GF-D8 (cell line): Measurements from ENCODE around the gene PTCH2.
"Not testable (repeated sequence)": the region's sequence is repeated elsewhere in the genome, so short reads cannot be mapped to it uniquely, and the experiment has no call there.

ENCODE experiments used
- DNase-seq: peaks from one replicate; lab custom pipeline; 2025; lab: John Stamatoyannopoulos, UW

The PTCH2 gene

GRCh38 chr1:44842486-44842861, 579 bp downstream of the PTCH2 start:
- DNase-seq: no peak

GRCh38 chr1:44839576-44839975, 3.5 kb downstream of the PTCH2 start:
- DNase-seq: no peak

- not testable (repeated sequence) for DNase-seq
Observed at GRCh38 chr1:44838294-44838693, 4.8 kb downstream of the PTCH2 start.

GRCh38 chr1:44835738-44836675, 7.0 kb downstream of the PTCH2 start:
- peak; percentile 26 for DNase-seq

- peak; percentile 22 for DNase-seq
Observed at GRCh38 chr1:44834328-44834727, 8.7 kb downstream of the PTCH2 start.

GRCh38 chr1:44832056-44832705, 10.9 kb downstream of the PTCH2 start:
- DNase-seq: no peak

- no peak for DNase-seq
Observed at GRCh38 chr1:44831516-44831915, 11.5 kb downstream of the PTCH2 start.

- no peak for DNase-seq
Observed at GRCh38 chr1:44830900-44831304, 12.2 kb downstream of the PTCH2 start.

- DNase-seq: peak; percentile 18
Observed at GRCh38 chr1:44829506-44830384, 13.3 kb downstream of the PTCH2 start.

GRCh38 chr1:44828841-44829440, 14.1 kb downstream of the PTCH2 start:
- DNase-seq: no peak

GRCh38 chr1:44828003-44828651, 14.9 kb downstream of the PTCH2 start:
- DNase-seq: no peak

- no peak for DNase-seq
Observed at GRCh38 chr1:44827197-44828002, 15.7 kb downstream of the PTCH2 start.

- no peak for DNase-seq
Observed at GRCh38 chr1:44826375-44827196, 16.5 kb downstream of the PTCH2 start.

GRCh38 chr1:44824392-44824791, 18.7 kb downstream of the PTCH2 start:
- not testable (repeated sequence) for DNase-seq

- no peak for DNase-seq
Observed at GRCh38 chr1:44822981-44823451, 20.0 kb downstream of the PTCH2 start.

GRCh38 chr1:44822131-44822701, 20.8 kb downstream of the PTCH2 start:
- no peak for DNase-seq

GRCh38 chr1:44821240-44821715, 21.8 kb downstream of the PTCH2 start:
- DNase-seq: no peak

- DNase-seq: no peak
Observed at GRCh38 chr1:44820328-44821239, 22.5 kb downstream of the PTCH2 start.
